ENCODE measurements around the gene UBL7.
A peak's percentile ranks its signal among the peaks of the same experiment; 100 is the strongest.

UBL7 gene

DNA sequence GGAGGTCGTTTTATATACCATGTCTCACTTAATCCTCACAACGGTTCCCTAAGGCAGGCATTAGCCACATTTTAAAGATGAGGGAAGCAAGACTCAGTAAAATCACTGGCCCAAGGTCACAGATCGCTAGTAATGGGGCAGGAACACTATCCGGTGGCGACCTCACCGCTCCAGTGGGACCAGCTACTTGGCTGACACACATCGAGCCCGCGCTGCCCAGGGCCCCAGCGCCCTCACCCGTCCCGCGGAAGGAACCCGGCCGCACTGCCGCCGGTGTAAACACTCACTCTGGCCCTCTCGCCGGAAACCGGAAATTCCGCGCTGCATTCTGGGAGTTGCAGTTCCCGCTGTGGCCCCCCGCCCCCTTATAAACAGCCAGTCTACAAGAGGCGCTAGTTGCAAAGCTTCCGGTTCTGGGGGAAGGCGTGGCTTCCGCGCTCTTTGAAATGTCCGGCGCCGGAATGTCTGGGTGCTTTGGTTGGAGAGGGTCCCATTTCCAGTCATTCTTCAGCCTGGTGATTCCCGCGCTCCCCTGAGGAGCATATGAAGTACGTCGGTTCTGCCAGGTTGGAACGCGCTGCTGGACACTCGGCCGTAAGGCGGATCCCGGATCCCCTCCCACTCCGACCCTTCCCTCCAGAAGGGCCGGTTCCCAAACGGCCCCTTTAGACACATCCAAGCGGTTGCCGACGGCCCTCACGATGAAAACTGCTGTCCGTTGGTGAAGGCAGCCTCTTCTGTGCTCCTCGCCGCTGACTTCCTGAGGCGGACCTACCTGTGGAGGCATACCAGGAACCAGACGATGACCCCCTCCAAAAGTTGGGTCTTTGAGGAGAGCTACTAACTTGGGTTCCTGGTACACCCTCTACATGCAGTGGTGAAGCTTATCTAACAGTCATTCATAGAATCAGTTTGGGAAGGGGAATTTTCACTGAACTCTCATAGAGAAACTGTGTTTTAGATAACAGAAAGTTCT is at the start of gene UBL7:
TSS of gene UBL7 (minus strand) at position 290 of the 976 bp plus-strand sequence. CDS start 2,293 bp downstream, outside the sequence.
- TF ChIP-seq CTCF (IDR thresholded peaks at IDR 0.05; ENCODE audit: control insufficient read depth, insufficient read depth, low read depth, low read length, missing control alignments): peak; percentile 16
- peak within 1 kb of the TSS; percentile 86 for H3K4me3 ChIP-seq (ENCODE audit: control insufficient read depth, low read depth, low read length)
- DNase-seq (ENCODE audit: low read depth): peak; percentile 76

DNA sequence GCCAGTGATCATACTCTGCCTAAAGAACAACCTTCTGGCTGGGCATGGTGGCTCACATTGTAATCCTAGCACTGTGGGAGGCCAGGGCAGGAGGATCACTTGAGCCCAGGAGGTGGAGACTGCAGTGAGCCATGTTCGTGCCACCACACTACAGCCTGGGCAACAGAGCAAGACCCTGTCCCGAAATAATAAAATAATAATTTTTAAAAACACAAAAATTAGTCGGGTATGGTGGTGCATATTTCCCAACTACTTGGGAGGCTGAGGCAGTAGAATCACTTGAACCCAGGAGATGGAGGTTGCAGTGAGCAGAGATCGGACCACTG is 45.5 kb upstream of the UBL7 start:
- no peak for TF ChIP-seq CTCF (IDR thresholded peaks at IDR 0.05; ENCODE audit: control insufficient read depth, insufficient read depth, low read depth, low read length, missing control alignments)
- DNase-seq (ENCODE audit: low read depth): no peak
- H3K4me3 ChIP-seq (ENCODE audit: control insufficient read depth, low read depth, low read length): no peak overlapping the region

DNA sequence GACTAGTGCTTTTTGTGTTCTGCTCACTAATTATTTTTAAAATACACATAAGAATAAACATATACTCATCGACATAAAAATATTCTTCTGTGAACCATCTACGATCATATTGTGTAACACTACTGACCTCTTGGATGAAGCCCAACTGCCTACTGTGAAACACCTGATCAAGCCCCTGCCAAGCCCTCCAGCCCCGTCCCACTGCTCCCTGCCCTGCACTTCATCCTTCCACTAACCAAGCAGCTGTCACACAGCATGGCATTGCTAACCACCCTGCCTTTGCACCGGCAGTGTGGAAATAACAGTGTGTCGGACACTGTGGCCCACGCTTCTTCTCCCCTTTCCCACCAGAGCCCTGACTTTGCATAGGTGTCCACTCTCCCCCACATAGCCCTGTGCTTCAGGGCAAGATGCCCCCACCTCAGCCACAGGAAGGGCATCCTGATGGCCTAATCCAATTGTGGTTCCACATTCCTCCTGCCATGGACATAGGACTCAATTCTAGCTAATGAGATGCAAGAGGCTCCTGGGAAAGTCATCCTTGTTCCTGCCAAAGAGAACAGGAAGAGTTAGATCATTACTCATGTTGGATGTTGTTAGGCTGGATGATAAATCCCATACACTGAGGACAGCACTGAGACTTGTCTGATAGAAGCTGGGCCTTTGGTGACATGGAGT is 45.0 kb upstream of the UBL7 start:
- no peak for TF ChIP-seq CTCF (IDR thresholded peaks at IDR 0.05; ENCODE audit: control insufficient read depth, insufficient read depth, low read depth, low read length, missing control alignments)
- no peak overlapping the region for H3K4me3 ChIP-seq (ENCODE audit: control insufficient read depth, low read depth, low read length)
- no peak for DNase-seq (ENCODE audit: low read depth)

GRCh38 chr15:74504836-74505235 is 43.9 kb upstream of the UBL7 start:
- no peak overlapping the region for H3K4me3 ChIP-seq (ENCODE audit: control insufficient read depth, low read depth, low read length)
- no peak for DNase-seq (ENCODE audit: low read depth)
- TF ChIP-seq CTCF (IDR thresholded peaks at IDR 0.05; ENCODE audit: control insufficient read depth, insufficient read depth, low read depth, low read length, missing control alignments): no peak

DNA sequence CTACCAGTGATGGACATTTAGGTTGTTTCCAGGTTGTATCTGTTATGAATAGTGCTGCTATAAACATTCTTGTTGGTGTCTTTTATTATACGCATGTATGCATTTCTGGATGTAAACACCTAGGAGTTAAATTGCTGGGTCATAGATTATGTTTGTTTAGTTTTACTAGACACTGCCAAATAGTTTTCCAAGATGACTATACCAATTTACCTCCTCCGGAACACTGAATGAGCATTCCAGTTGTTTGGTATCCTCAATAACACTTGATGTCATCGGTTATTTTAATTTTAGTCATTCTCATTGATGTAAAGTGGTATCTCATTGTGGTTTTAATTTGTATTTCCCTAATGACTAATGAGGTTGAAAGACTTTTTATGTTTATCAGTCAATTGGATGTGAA is 43.5 kb upstream of the UBL7 start:
- TF ChIP-seq CTCF (IDR thresholded peaks at IDR 0.05; ENCODE audit: control insufficient read depth, insufficient read depth, low read depth, low read length, missing control alignments): no peak
- no peak overlapping the region for H3K4me3 ChIP-seq (ENCODE audit: control insufficient read depth, low read depth, low read length)
- no peak for DNase-seq (ENCODE audit: low read depth)

- H3K4me3 ChIP-seq (ENCODE audit: control insufficient read depth, low read depth, low read length): no peak overlapping the region
- no peak for DNase-seq (ENCODE audit: low read depth)
- no peak for TF ChIP-seq CTCF (IDR thresholded peaks at IDR 0.05; ENCODE audit: control insufficient read depth, insufficient read depth, low read depth, low read length, missing control alignments)
Measured at GRCh38 chr15:74502301-74502700, 41.3 kb upstream of the UBL7 start.
